ENCODE results near the gene CENPB. TPM values are rescaled to one million over a fixed set of nuclear protein-coding genes. Genes with fewer than 3 reads are reported as not detected.

CENPB gene
- total and polyA plus RNA-seq, 4 donors: 35.9 to 113 (median 79.4) TPM

DNA sequence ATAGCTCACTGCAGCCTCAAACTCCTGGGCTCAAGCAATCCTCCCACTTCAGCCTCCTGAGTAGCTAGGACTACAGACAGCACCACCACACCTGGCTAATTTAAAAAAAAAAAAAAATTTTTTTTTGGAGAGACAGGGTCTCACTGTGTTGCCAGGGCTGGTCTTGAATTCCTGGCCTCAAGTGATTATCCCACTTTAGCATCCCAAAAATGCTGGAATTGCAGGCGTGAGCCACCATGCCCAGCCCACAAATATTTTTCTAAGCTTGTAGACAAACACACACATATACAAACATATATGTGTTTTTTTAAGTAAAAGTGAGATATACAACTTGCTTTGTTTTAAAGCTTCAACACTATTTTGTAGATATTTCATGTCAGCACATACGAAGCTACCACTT, 43.3 kb downstream of the CENPB start:
- DNase-seq (no peak), ATAC-seq (ENCODE audit: insufficient read depth, low FRiP score) (no peak)
- H3K4me3 ChIP-seq: no peak overlapping the region
- peaks cover 0 to 16% (median 10%) of the 10 kb centered on the region in 5 donors for H3K4me1 ChIP-seq (ENCODE audit: control insufficient read depth in 5 of 5, insufficient read depth in 5 of 5, low read length in 5 of 5)
- H3K27me3 ChIP-seq (ENCODE audit: control insufficient read depth in 3 of 3, insufficient read depth in 3 of 3, low read length in 2 of 3): peaks cover 0 to 4% (median 0%) of the 10 kb centered on the region in 3 donors
- WGBS, 2 donors: 75 to 89% methylated on average over 2 of the region's 2 CpGs
- H3K36me3 ChIP-seq (ENCODE audit: control insufficient read depth in 4 of 4, insufficient read depth in 4 of 4, low read length in 4 of 4): peaks cover 0 to 11% (median 9%) of the 10 kb centered on the region in 4 donors
- no peak overlapping the region for H3K27ac ChIP-seq (ENCODE audit: low read depth in 1 of 2, low read length in 1 of 2)
- H3K9ac ChIP-seq (ENCODE audit: insufficient read depth in 1 of 2, low read length in 2 of 2): no peak overlapping the region
- TF ChIP-seq, protein P1, sequence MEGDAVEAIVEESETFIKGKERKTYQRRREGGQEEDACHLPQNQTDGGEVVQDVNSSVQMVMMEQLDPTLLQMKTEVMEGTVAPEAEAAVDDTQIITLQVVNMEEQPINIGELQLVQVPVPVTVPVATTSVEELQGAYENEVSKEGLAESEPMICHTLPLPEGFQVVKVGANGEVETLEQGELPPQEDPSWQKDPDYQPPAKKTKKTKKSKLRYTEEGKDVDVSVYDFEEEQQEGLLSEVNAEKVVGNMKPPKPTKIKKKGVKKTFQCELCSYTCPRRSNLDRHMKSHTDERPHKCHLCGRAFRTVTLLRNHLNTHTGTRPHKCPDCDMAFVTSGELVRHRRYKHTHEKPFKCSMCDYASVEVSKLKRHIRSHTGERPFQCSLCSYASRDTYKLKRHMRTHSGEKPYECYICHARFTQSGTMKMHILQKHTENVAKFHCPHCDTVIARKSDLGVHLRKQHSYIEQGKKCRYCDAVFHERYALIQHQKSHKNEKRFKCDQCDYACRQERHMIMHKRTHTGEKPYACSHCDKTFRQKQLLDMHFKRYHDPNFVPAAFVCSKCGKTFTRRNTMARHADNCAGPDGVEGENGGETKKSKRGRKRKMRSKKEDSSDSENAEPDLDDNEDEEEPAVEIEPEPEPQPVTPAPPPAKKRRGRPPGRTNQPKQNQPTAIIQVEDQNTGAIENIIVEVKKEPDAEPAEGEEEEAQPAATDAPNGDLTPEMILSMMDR (IDR thresholded peaks at IDR 0.05; ENCODE audit: control extremely low read depth, extremely low read depth): no peak
- H3K9me3 ChIP-seq (ENCODE audit: control insufficient read depth in 4 of 4, insufficient read depth in 3 of 4, low read length in 3 of 4): no peaks in the 10 kb centered on the region

DNA sequence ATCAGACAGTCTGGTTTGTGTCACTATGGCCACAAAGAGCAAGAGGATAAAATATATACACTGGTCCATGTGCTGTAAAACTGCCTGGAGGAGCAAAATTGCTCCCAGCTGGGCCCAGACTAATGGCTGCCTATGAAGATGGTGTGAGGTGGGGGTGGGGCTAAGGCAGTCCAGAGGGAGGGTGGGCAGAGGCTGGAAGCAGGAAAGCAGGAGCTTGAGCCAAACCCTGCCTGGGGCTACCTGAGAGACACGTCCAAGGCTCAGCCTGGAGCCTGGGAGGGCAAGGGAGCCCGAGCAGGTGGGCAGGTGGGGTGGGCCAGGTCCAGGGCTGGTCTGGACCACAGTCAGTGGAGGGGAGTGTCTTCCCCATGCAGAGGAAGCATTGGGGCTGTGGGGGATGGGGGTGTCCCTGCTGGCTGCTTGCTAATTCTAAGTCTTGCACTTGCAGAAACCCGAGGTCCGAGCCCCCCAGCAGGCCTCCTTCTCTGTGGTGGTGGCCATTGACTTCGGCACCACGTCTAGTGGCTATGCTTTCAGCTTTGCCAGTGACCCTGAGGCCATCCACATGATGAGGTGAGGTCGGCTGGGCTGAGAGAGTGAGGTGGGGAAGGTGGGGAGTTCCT, 44.6 kb downstream of the CENPB start:
- no peak for DNase-seq
- peaks cover 0 to 24% (median 13%) of the 10 kb centered on the region in 5 donors for H3K4me1 ChIP-seq (ENCODE audit: control insufficient read depth in 5 of 5, insufficient read depth in 5 of 5, low read length in 5 of 5)
- no peaks in the 10 kb centered on the region for H3K9me3 ChIP-seq (ENCODE audit: control insufficient read depth in 4 of 4, insufficient read depth in 3 of 4, low read length in 3 of 4)
- TF ChIP-seq, protein P1 (IDR thresholded peaks at IDR 0.05; ENCODE audit: control extremely low read depth, extremely low read depth): no peak
- H3K4me3 ChIP-seq: no peak overlapping the region
- no peak for ATAC-seq (ENCODE audit: insufficient read depth, low FRiP score)
- H3K27me3 ChIP-seq (ENCODE audit: control insufficient read depth in 3 of 3, insufficient read depth in 3 of 3, low read length in 2 of 3): peaks cover 0 to 4% (median 0%) of the 10 kb centered on the region in 3 donors
- H3K9ac ChIP-seq (ENCODE audit: insufficient read depth in 1 of 2, low read length in 2 of 2): no peak overlapping the region
- 85% methylated on average over 7 of the region's 7 CpGs for WGBS, 2 donors
- no peak overlapping the region for H3K27ac ChIP-seq (ENCODE audit: low read depth in 1 of 2, low read length in 1 of 2)
- H3K36me3 ChIP-seq (ENCODE audit: control insufficient read depth in 4 of 4, insufficient read depth in 4 of 4, low read length in 4 of 4): peaks cover 0 to 11% (median 8%) of the 10 kb centered on the region in 4 donors

DNA sequence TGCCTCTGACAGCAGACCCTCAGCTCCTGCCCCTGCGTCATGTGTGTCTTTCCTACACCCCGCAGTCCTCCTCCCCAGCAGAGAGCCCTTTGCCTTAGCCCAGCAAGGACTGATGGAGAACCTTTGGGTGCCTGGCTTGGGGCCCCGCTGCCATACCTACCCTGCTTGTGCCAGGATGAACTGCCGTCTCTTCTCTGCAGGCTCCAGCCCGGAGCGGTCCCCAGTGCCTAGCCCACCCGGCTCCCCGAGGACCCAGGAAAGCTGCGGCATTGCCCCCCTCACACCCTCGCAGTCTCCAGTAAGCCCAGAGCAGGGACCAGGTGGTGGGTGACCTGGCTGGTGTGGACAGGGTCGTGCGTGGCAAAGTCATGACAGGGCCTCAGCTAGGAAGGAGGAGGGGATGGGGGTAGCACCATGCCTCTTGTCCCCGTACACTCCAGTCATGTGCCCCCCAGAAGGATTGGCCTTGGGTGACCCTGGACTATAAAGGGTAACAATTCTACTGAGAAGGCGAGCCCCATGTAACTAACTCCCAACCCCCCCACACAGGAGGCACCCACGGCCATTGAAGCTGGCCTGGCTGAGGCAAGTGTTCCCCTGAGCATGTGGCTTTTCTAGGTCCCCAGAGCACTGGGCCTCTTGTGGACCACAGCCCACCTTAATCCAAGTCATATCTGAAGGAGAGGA, 45.8 kb downstream of the CENPB start:
- DNase-seq: no peak
- ATAC-seq (ENCODE audit: insufficient read depth, low FRiP score): no peak
- H3K9ac ChIP-seq (ENCODE audit: insufficient read depth in 1 of 2, low read length in 2 of 2): no peak overlapping the region
- peaks cover 0 to 4% (median 0%) of the 10 kb centered on the region in 3 donors for H3K27me3 ChIP-seq (ENCODE audit: control insufficient read depth in 3 of 3, insufficient read depth in 3 of 3, low read length in 2 of 3)
- H3K27ac ChIP-seq (ENCODE audit: low read depth in 1 of 2, low read length in 1 of 2): peak overlapping the region in 1 of 2 donors; percentile 91
- TF ChIP-seq, protein P1 (IDR thresholded peaks at IDR 0.05; ENCODE audit: control extremely low read depth, extremely low read depth): no peak
- H3K9me3 ChIP-seq (ENCODE audit: control insufficient read depth in 4 of 4, insufficient read depth in 3 of 4, low read length in 3 of 4): no peaks in the 10 kb centered on the region
- peaks cover 0 to 11% (median 7%) of the 10 kb centered on the region in 4 donors for H3K36me3 ChIP-seq (ENCODE audit: control insufficient read depth in 4 of 4, insufficient read depth in 4 of 4, low read length in 4 of 4)
- 92 to 95% methylated on average over 15 of the region's 15 CpGs for WGBS, 2 donors
- H3K4me1 ChIP-seq (ENCODE audit: control insufficient read depth in 5 of 5, insufficient read depth in 5 of 5, low read length in 5 of 5): peaks cover 0 to 25% (median 13%) of the 10 kb centered on the region in 5 donors
- no peak overlapping the region for H3K4me3 ChIP-seq

All from lung (tissue), 12 donors.